ENCODE data around the gene TDRD1. TPM values are rescaled to one million over a fixed set of nuclear protein-coding genes. Genes with fewer than 3 reads are reported as not detected.
A peak's percentile ranks its signal among the peaks of the same experiment; 100 is the strongest.

Gene TDRD1
- total and polyA plus RNA-seq, 12 donors = 0.03 to 7.0 (median 4.0) TPM

GRCh38 chr10:114256008-114256765 is 77.0 kb downstream of the TDRD1 start:
- WGBS, 2 donors = 89 to 91% methylated on average over 12 of the region's 12 CpGs
- H3K4me1 ChIP-seq = peaks cover 0 to 32% (median 13%) of the 10 kb centered on the region in 9 donors
- H3K27ac ChIP-seq = no peak overlapping the region
- H3K9me3 ChIP-seq = no peaks in the 10 kb centered on the region
- H3K4me3 ChIP-seq = no peak overlapping the region
- TF ChIP-seq CTCF (IDR thresholded peaks at IDR 0.05) = no peak
- H3K36me3 ChIP-seq = no peaks in the 10 kb centered on the region
- no peak for ATAC-seq
- intact Hi-C loops (cut with DNase I) = no loop called here
- H3K27me3 ChIP-seq = no peaks in the 10 kb centered on the region
- no peak for DNase-seq

GRCh38 chr10:114256822-114257221 is 77.7 kb downstream of the TDRD1 start:
- Histone ChIP-seq H3K36me3 (no peaks in the 10 kb centered on the region), H3K27me3 (no peaks in the 10 kb centered on the region)

DNA sequence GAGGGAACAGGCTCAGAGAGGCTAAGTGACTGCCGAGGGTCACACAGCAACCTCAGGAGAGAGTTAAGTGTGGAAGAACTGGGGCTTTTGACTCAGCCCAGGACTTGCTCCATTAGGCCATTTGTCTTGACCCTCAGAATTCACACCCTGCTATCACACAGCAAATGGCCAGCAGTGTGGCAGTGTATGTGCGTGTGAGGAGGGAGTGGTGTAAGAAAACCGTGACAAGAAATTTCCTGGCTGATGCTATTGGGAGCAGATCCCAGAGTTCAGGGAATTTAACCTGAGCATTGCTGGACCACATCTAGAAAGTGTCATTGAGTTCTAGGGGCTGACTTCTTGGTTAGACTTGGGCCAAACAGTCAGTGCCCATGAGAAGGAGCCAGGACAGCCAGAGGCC is 78.3 kb downstream of the TDRD1 start:
- ATAC-seq (peak in 5 of 8 donors; percentile 18 to 46 (median 24)), DNase-seq (no peak)
- Histone ChIP-seq H3K4me1 (peaks cover 0 to 28% (median 17%) of the 10 kb centered on the region in 9 donors), H3K27me3 (no peaks in the 10 kb centered on the region), H3K9me3 (no peaks in the 10 kb centered on the region), H3K27ac (no peak overlapping the region), H3K4me3 (no peak overlapping the region), H3K36me3 (no peaks in the 10 kb centered on the region)
- intact Hi-C loops (cut with DNase I) = no loop called here
- no peak for TF ChIP-seq CTCF (IDR thresholded peaks at IDR 0.05)
- 43 to 45% methylated on average over 3 of the region's 3 CpGs for WGBS, 2 donors

More at GRCh38 chr10:114256822-114257221, 77.7 kb downstream of the TDRD1 start:
- Histone ChIP-seq H3K4me1 (peaks cover 0 to 32% (median 17%) of the 10 kb centered on the region in 9 donors), H3K4me3 (no peak overlapping the region), H3K9me3 (no peaks in the 10 kb centered on the region), H3K27ac (no peak overlapping the region)
- WGBS, 2 donors = 61 to 79% methylated on average over 3 of the region's 3 CpGs
- ATAC-seq = no peak
- intact Hi-C loops (cut with DNase I) = no loop called here
- DNase-seq = no peak
- TF ChIP-seq CTCF (IDR thresholded peaks at IDR 0.05) = no peak

- intact Hi-C loops (cut with DNase I) = no loop called here
- H3K9me3 ChIP-seq = no peaks in the 10 kb centered on the region
- peak overlapping the region in 2 of 10 donors; percentile 6 for H3K27ac ChIP-seq
- H3K27me3 ChIP-seq = no peaks in the 10 kb centered on the region
- H3K4me3 ChIP-seq = no peak overlapping the region
- no peak for TF ChIP-seq CTCF (IDR thresholded peaks at IDR 0.05)
- H3K36me3 ChIP-seq = no peaks in the 10 kb centered on the region
- DNase-seq (no peak), ATAC-seq (no peak)
- H3K4me1 ChIP-seq = peaks cover 0 to 28% (median 17%) of the 10 kb centered on the region in 9 donors
- WGBS, 2 donors = 78% methylated on average over 5 of the region's 5 CpGs
These were observed 79.2 kb downstream of the TDRD1 start for GRCh38 chr10:114258274-114258840.
